Kidney (tissue), 14 donors: ENCODE data around the gene KCNK13. TPM values are rescaled to one million over a fixed set of nuclear protein-coding genes. Genes with fewer than 3 reads are reported as not detected.

Experiments used
- DNase-seq, 5 donors: peaks; one replicate each; pipeline ENCODE4 v3.0.0-alpha.2; 2013 to 2020
- FAIRE-seq: peaks from 2 replicates; lab custom pipeline; 2012; peaks lifted over from hg19 to GRCh38; lab: Jason Lieb, UNC
- H3K27ac ChIP-seq, 2 donors: one replicate each; pipeline ENCODE4 v1.7.0; 2013; ENCODE audit warnings: low read depth in 2 of 2, low read length in 2 of 2, inconsistent platforms in 1 of 2
- H3K27me3 ChIP-seq: one replicate; pipeline ENCODE4 v1.7.1; 2013; ENCODE audit warnings: low read length, inconsistent platforms; ENCODE audit not compliant: control insufficient read depth, insufficient read depth
- H3K36me3 ChIP-seq, 3 donors: one replicate each; pipeline versions ENCODE4 v1.7.0 to v1.7.1; 2013; ENCODE audit warnings: low read length in 3 of 3, control low read depth in 1 of 3, inconsistent platforms in 1 of 3; ENCODE audit not compliant: insufficient read depth in 3 of 3, control insufficient read depth in 2 of 3
- H3K4me1 ChIP-seq, 3 donors: one replicate each; pipeline versions ENCODE4 v1.7.0 to v1.7.1; 2013; ENCODE audit warnings: low read length in 3 of 3, inconsistent platforms in 1 of 3, low read depth in 1 of 3; ENCODE audit not compliant: control insufficient read depth in 2 of 3, insufficient read depth in 2 of 3
- H3K4me3 ChIP-seq, 3 donors: one replicate each; pipeline versions ENCODE4 v1.7.0 to v1.8.1; 2013; ENCODE audit warnings: low read length in 3 of 3, control low read depth in 1 of 3, inconsistent platforms in 1 of 3
- H3K9ac ChIP-seq, 3 donors: one replicate each; pipeline versions ENCODE4 v1.7.0 to v1.7.1; 2013; ENCODE audit warnings: low read length in 3 of 3, control low read depth in 1 of 3, inconsistent platforms in 1 of 3
- H3K9me3 ChIP-seq, 3 donors: one replicate each; pipeline versions ENCODE4 v1.7.0 to v1.7.1; 2013; ENCODE audit warnings: low read length in 3 of 3, control low read depth in 1 of 3, inconsistent platforms in 1 of 3; ENCODE audit not compliant: control insufficient read depth in 2 of 3, insufficient read depth in 1 of 3
- CTCF ChIP-seq: IDR thresholded peaks from 3 replicates; pipeline ENCODE4 v1.5.1; 2012; ENCODE audit warnings: mild to moderate bottlenecking, moderate library complexity, borderline replicate concordance; ENCODE audit not compliant: insufficient read depth; ENCODE audit errors: extremely low read depth
- intact Hi-C: fragments of 100-400 bp; cut with DNase I; formaldehyde crosslinking; loops from one replicate; pipeline ENCODE4 v1.11.1; 2022
- polyA plus RNA-seq: library from polyadenylated mRNA; stranded (reverse); fragments of 350-450 nt; fragmentation: Illumina TruSeq; extraction: RNeasy Lipid Tissue Mini Kit (QIAGEN cat#74804); gene quantifications from one replicate; pipeline ENCODE4 v1.2.3, GENCODE V29; 2014; ENCODE audit warnings: low read depth, low replicate concordance; ENCODE audit not compliant: insufficient read depth
- total RNA-seq: library from RNA; stranded (reverse); fragmentation: NEBNext Ultra II Directional; extraction: Animal tissue kit (Norgen Biotek cat#: 25700); gene quantifications from one replicate; pipeline ENCODE4 v1.2.1, GENCODE V29; 2021
- donor health status: control.
- donor health status: control.
- donor health status: control.
- donor health status: control.
- donor health status: control.
- donor health status: DM: yes; HTN: yes; CAD: no.
- donor health status: Normal renal cell carcinoma (clear cell type).

KCNK13 gene
- total and polyA plus RNA-seq, 2 donors from 2014 or later, result 1.4 to 6.3 TPM

- Histone ChIP-seq H3K9ac (no peak overlapping the region), H3K9me3 (peaks cover 0 to 5% (median 0%) of the 10 kb centered on the region in 3 donors), H3K4me3 (no peak overlapping the region), H3K4me1 (no peaks in the 10 kb centered on the region), H3K36me3 (peaks cover 2 to 11% (median 2%) of the 10 kb centered on the region in 3 donors), H3K27ac (no peak overlapping the region), H3K27me3 (no peaks in the 10 kb centered on the region)
- intact Hi-C loops, result no loop called here
- DNase-seq (no peak), FAIRE-seq (no peak)
- no peak for TF ChIP-seq CTCF
Measured at GRCh38 chr14:90034156-90034555, 27.6 kb upstream of the KCNK13 start.

- intact Hi-C loops, result no loop called here
- Histone ChIP-seq H3K27me3 (no peaks in the 10 kb centered on the region), H3K27ac (no peak overlapping the region), H3K4me1 (no peaks in the 10 kb centered on the region), H3K9me3 (peaks cover 0 to 5% (median 0%) of the 10 kb centered on the region in 3 donors), H3K36me3 (peaks cover 2 to 11% (median 2%) of the 10 kb centered on the region in 3 donors), H3K4me3 (no peak overlapping the region), H3K9ac (no peak overlapping the region)
- peak in 1 of 5 donors; percentile 3 for DNase-seq
- no peak for TF ChIP-seq CTCF
- no peak for FAIRE-seq
Measured at GRCh38 chr14:90034835-90035525, 26.8 kb upstream of the KCNK13 start.

DNA sequence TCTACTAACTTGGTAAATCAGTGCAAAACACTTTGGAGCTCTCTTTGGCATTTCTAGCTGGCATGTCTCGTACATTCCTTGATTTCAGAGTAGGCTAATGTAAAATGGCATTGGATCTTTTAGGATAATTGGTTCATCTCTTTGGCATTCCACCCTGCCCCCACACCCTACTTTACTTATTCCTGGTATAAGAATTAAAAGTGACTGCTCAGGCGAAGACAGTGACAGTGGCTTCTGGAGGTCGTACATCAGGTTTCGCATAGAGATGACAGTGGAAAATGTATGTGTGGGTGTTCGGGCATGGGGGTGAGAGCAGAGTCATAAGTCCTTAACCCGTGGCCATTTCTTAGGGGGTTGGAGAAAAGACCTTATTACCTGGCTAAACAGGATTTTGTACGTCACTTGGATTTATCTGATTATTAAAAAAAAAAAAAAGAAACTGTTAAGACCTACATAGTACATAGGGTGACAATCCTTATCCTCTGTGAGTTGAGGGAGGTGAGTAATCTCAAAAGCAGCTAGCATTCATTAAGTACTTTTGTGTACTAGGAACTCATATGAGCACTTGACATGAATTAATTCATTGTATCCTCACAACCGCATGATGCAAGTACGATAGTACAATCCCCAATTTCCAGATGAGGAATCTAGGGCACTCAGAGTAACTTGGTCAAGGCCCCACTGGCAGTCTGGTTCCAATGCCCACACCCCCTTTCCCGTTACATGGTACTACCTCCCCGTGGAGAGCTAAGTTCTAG is 22.4 kb upstream of the KCNK13 start:
- no peak for TF ChIP-seq CTCF
- H3K27me3 ChIP-seq, result no peaks in the 10 kb centered on the region
- no peak for DNase-seq
- no peak overlapping the region for H3K27ac ChIP-seq
- H3K4me1 ChIP-seq, result no peaks in the 10 kb centered on the region
- no peak for FAIRE-seq
- peaks cover 0 to 2% (median 0%) of the 10 kb centered on the region in 3 donors for H3K36me3 ChIP-seq
- H3K9me3 ChIP-seq, result peaks cover 0 to 5% (median 0%) of the 10 kb centered on the region in 3 donors
- H3K9ac ChIP-seq, result no peak overlapping the region
- no peak overlapping the region for H3K4me3 ChIP-seq
- intact Hi-C loops, result no loop called here
